Muscle of leg (tissue), 11 donors: ENCODE data around the gene GTF3C5. TPM values are rescaled to one million over a fixed set of nuclear protein-coding genes. Genes with fewer than 3 reads are reported as not detected.
"Not testable (repeated sequence)": the region's sequence is repeated elsewhere in the genome, so short reads cannot be mapped to it uniquely, and the experiment has no call there.

Experiments used
- DNase-seq: peaks from one replicate; pipeline ENCODE4 v3.0.0; 2013
- H3K27ac ChIP-seq: one replicate; pipeline ENCODE4 v1.5.1; 2013; ENCODE audit warnings: mild to moderate bottlenecking, low read length, control low read depth
- H3K27me3 ChIP-seq: one replicate; pipeline ENCODE4 v1.6.1; 2013; ENCODE audit warnings: low read length; ENCODE audit not compliant: control insufficient read depth, insufficient read depth
- H3K36me3 ChIP-seq: one replicate; pipeline ENCODE4 v1.6.1; 2013; ENCODE audit warnings: low read length; ENCODE audit not compliant: control insufficient read depth, insufficient read depth
- H3K4me1 ChIP-seq: one replicate; pipeline ENCODE4 v1.6.1; 2013; ENCODE audit warnings: low read length; ENCODE audit not compliant: control insufficient read depth, insufficient read depth
- H3K4me3 ChIP-seq: one replicate; pipeline ENCODE4 v1.5.1; 2013; ENCODE audit warnings: low read length, control low read depth
- H3K9me3 ChIP-seq: replicated peaks from 2 replicates; pipeline ENCODE4 v1.6.1; 2013; ENCODE audit warnings: low read depth, low read length; ENCODE audit not compliant: control insufficient read depth
- WGBS: methylation state at CpG from one replicate; pipeline ENCODE4 v1.1.5; 2013; ENCODE audit warnings: missing lambda C conversion rate; ENCODE audit not compliant: insufficient coverage; 5-methylcytosine and 5-hydroxymethylcytosine counted together
- polyA plus RNA-seq, 8 donors: library from polyadenylated mRNA; unstranded; fragments of 120-200 nt; gene quantifications; one replicate each; pipeline versions ENCODE4 v1.2.1 to v1.2.3, GENCODE V29; 2013; ENCODE audit warnings: inconsistent platforms in 1 of 8, low replicate concordance in 1 of 8; ENCODE audit not compliant: insufficient read length in 8 of 8, insufficient read depth in 1 of 8
- total RNA-seq: library from RNA; stranded (reverse); fragments of 120-200 nt; gene quantifications from one replicate; pipeline ENCODE4 v1.2.4, GENCODE V29; 2013

Gene GTF3C5
- total and polyA plus RNA-seq, 9 donors, result 44.6 to 55.1 (median 48.1) TPM

DNA sequence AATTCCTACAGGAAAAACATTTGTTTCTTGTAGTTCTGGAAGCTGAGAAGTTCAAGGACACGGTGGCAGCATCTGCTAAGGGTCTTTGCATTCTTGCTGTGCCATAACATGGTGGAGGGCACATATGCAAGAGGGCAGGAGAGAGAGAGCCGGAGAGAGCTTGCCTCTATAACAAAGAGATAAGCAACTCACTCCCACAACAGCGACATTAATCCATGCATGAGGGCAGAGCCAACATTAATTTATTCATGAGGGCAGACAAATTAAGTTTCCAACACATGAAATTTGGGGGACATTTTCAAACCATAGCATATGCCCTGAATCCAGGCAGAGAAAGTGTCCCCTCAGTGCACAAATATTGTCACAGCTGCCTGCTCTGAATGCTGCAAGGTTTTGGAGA lies 4.4 kb upstream of the GTF3C5 start:
- Histone ChIP-seq H3K36me3 (no peaks in the 10 kb centered on the region), H3K27me3 (peaks cover 2% of the 10 kb centered on the region), H3K4me1 (peaks cover 11% of the 10 kb centered on the region), H3K9me3 (no peaks in the 10 kb centered on the region), H3K27ac (no peak overlapping the region), H3K4me3 (no peak overlapping the region)
- no CpG with 5 or more reads among the region's 3 CpGs for WGBS
- no peak for DNase-seq

DNA sequence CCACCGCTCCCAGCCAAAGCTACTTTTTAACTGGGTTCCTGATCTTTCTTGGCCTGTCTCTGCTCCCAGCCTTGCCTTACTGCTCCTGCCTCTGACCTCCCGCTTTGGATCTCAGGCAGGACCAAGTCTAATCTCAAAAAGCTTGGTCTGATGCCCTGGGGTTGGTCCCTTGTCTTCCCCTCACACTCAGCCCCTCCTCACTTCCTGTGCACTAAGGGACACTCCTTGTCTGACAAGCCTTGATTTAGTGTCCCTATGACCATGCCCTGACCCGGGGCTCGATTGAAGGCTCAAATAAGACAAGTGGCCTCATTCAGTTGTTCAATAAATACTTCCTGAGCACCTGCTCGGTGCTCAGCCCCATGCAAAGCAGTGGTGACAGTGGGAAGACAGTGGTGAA lies 3.7 kb upstream of the GTF3C5 start:
- no peaks in the 10 kb centered on the region for H3K9me3 ChIP-seq
- WGBS, result 51% methylated on average over 3 of the region's 5 CpGs
- H3K27ac ChIP-seq, result no peak overlapping the region
- no peak for DNase-seq
- H3K4me1 ChIP-seq, result peaks cover 17% of the 10 kb centered on the region
- H3K36me3 ChIP-seq, result no peaks in the 10 kb centered on the region
- peaks cover 2% of the 10 kb centered on the region for H3K27me3 ChIP-seq
- H3K4me3 ChIP-seq, result no peak overlapping the region

DNA sequence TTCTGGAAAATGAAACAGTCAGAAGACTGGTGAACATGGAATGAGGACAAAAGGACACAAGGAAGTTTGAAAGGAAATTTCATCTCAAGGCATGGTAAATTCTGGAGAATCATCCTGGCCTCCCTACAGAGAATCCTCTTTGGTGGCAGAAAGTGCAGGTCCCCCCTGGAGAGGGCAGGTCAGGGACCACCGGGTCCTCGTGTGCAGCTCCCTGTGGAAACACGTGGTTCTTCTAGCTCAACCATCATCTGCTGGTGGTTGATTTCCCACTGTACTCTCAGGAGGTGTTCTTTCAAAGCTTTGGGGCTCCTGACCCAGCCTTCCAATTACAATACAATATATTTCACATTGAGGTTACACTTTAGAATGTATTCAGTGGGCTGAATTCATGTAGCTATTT lies 2.6 kb upstream of the GTF3C5 start:
- Histone ChIP-seq H3K27ac (no peak overlapping the region), H3K4me1 (peaks cover 17% of the 10 kb centered on the region), H3K4me3 (no peak overlapping the region), H3K36me3 (peaks cover under 1% of the 10 kb centered on the region), H3K9me3 (no peaks in the 10 kb centered on the region), H3K27me3 (peaks cover 2% of the 10 kb centered on the region)
- whole genome bisulfite sequencing, result 72% methylated on average over 3 of the region's 3 CpGs
- DNase-seq, result no peak

DNA sequence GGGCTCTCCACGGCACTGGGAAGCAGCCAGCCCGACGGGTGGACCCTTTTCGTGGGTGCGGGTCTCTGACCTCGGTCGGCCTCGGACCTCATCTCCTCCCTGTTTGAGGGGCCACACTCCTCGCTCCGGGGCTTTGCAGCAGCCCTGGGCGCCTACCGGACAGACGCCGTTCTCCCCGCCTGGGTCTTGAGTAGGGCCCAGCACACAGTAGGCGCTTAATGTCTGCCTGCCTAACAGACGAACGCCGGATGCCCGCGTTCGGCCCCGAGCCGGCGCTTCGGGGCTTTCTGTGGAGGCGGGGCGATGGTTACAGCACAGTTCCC lies 842 bp upstream of the GTF3C5 start:
- DNase-seq, result peak; percentile 22

DNA sequence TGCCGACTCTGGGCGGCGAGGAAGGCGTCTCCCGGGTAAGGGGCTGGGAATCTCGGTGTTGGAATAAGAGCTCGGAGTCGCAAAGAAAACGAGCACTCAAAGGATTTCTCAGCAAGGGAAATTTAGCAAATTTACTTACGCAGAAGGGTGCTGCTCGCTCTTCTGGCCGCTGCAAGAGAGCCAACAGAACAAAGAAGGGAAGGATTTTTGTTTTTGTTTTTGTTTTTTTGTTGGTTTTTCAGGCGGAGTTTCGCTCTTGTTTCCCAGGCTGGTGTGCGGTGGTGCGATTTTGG lies 279 bp downstream of the GTF3C5 start:
- no peak for DNase-seq
- 1% methylated on average over 16 of the region's 16 CpGs for WGBS
- Histone ChIP-seq H3K9me3 (no peaks in the 10 kb centered on the region), H3K36me3 (peaks cover 12% of the 10 kb centered on the region), H3K4me1 (peaks cover 17% of the 10 kb centered on the region), H3K4me3 (peak overlapping the region; percentile 95), H3K27me3 (peaks cover under 1% of the 10 kb centered on the region), H3K27ac (peak overlapping the region; percentile 94)

More for the DNA sequence above, 842 bp upstream of the GTF3C5 start:
- H3K4me3 ChIP-seq, result peak overlapping the region; percentile 95
- peaks cover 17% of the 10 kb centered on the region for H3K4me1 ChIP-seq
- WGBS, result under 1% methylated on average over 28 of the region's 28 CpGs
- no peaks in the 10 kb centered on the region for H3K9me3 ChIP-seq
- H3K27me3 ChIP-seq, result peaks cover 2% of the 10 kb centered on the region
- peak overlapping the region; percentile 62 for H3K27ac ChIP-seq
- H3K36me3 ChIP-seq, result peaks cover 10% of the 10 kb centered on the region

DNA sequence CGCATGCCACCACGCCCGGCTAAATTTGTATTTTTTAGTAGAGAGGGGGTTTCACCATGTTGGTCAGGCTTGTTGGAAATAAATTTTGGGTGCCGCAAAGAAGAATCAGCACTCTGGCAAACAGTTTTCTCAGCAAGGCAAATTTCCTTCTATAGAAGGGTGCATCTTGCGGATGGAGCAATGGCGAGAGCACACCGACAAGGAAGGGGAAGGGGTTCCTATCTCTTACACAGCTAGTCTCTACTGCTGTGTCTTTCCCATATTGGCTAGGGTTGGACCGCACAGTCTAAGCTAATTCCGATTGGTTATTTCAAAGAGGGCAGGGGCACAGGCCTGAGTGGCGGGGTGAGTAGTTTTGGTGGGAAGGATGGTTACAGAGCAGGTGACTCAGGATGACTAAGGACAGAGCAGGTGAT lies 707 bp downstream of the GTF3C5 start:
- H3K4me3 ChIP-seq, result peak overlapping the region; percentile 95
- no peaks in the 10 kb centered on the region for H3K9me3 ChIP-seq
- H3K36me3 ChIP-seq, result peaks cover 15% of the 10 kb centered on the region
- peaks cover 17% of the 10 kb centered on the region for H3K4me1 ChIP-seq
- no peak for DNase-seq
- WGBS, result 63% methylated on average over 6 of the region's 10 CpGs
- no peak overlapping the region for H3K27ac ChIP-seq
- H3K27me3 ChIP-seq, result no peaks in the 10 kb centered on the region

DNA sequence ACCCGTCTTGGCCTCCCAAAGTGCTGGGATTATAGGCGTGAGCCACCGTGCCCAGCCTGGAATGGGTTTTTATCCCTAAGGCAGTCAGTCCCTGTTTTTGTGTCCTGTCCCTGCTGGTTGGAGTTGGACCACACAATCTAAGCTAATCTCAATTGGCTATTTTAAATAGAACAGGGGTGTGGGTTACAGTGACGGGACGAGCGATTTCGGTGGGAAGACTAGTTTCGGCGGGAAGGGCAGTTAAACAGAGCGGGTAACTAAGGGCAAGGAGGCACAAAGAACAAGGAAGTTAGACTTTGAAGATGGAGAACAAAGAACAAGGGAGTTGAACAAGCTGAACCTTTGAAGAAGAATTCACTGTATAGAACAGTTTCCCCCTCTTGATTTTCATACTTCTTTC lies 1.4 kb downstream of the GTF3C5 start:
- Histone ChIP-seq H3K27me3 (no peaks in the 10 kb centered on the region), H3K4me3 (no peak overlapping the region), H3K27ac (no peak overlapping the region), H3K9me3 (no peaks in the 10 kb centered on the region), H3K36me3 (peaks cover 19% of the 10 kb centered on the region), H3K4me1 (peaks cover 17% of the 10 kb centered on the region)
- WGBS, result no CpG with 5 or more reads among the region's 10 CpGs
- DNase-seq, result no peak

DNA sequence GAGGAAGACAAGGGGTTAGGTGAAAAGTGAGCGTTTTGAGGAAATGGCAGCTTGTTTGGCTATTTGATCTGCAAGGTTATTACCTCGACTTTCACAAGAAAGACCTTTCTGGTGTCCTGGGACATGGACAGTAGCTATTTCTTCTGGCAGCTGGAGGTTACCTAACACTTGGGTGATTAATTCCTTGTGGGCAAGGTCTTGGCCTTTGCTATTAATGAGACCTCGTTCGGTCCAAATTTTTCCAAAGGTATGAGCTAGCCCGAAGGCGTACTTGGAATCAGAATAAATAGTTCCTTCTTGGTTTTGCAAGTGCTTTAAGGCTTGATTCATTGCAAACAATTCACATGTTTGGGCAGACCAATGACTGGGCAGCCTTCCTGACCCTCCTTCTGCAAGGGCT lies 4.9 kb downstream of the GTF3C5 start:
- no peaks in the 10 kb centered on the region for H3K27me3 ChIP-seq
- no peak for DNase-seq
- H3K4me3 ChIP-seq, result no peak overlapping the region
- 83% methylated on average over 4 of the region's 6 CpGs for WGBS
- H3K9me3 ChIP-seq, result no peaks in the 10 kb centered on the region
- H3K36me3 ChIP-seq, result peaks cover 19% of the 10 kb centered on the region
- H3K4me1 ChIP-seq, result peaks cover 11% of the 10 kb centered on the region
- H3K27ac ChIP-seq, result no peak overlapping the region

DNA sequence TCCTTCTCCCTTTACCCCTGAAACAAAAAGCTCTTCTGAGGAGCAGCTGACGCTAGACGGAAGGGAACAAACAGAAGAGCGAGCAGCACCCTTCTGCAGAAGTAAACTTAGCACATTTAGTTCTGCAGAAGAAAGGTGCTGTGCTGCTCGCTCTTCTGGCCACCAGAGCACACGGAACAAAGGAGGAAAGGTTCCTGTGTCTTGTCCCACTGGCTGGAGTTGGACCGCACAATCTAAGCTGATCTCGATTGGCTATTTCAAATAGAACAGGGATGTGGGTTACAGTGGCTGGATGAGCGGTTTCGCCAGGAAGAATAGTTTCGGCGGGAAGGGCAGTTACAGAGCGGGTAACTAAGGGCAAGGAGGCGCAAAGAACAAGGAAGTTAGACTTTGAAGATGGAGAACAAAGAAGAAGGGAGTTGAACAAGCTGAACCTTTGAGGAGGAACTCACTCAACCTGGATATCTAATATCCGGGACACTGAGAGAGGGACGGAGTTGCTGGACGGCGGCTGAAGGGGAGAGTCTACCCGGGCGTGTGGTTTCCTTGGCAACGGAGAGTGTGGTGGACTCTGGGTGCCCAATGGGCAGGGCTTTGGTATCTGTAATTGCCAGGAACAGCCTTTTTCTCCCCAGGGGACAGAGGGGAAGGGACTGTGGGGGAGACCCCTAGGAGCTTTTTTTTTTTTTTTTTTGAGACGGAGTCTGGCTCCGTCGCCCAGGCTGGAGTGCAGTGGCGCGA lies 7.1 kb downstream of the GTF3C5 start:
- H3K4me3 ChIP-seq, result no peak overlapping the region
- H3K27me3 ChIP-seq, result no peaks in the 10 kb centered on the region
- no peaks in the 10 kb centered on the region for H3K9me3 ChIP-seq
- peaks cover 34% of the 10 kb centered on the region for H3K36me3 ChIP-seq
- H3K27ac ChIP-seq, result no peak overlapping the region
- DNase-seq, result no peak
- 86% methylated on average over 20 of the region's 25 CpGs for WGBS
- no peaks in the 10 kb centered on the region for H3K4me1 ChIP-seq

DNA sequence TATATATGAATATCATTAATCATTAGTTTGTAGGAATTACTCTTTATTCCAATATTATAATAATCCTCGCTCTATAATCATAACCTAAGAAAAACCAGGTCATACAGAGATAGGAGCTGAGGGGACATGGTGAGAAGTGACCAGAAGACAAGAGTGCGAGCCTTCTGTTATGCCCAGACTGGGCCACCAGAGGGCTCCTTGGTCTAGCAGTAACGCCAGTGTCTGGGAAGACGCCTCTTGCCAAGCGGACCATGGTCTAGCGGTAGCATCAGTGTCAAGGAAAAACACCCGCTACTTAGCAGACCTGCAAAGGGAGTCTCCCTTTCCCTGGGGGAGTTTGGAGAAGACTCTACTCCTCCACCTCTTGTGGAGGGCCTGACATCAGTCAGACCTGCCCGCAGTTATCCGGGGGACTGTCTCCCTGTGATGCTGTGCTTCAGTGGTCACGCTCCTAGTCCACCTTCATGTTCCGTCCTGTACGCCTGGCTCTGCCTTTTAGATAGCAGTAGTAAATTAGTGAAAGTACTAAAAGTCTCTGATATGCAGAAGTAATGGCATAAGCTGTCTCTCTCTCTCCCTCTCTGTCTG lies 10.2 kb downstream of the GTF3C5 start:
- H3K27ac ChIP-seq, H3K27me3 ChIP-seq, H3K4me3 ChIP-seq, H3K9me3 ChIP-seq, H3K4me1 ChIP-seq: not testable (repeated sequence)
- DNase-seq, result peak; percentile 45
- WGBS, result 93% methylated on average over 3 of the region's 12 CpGs
- peaks cover 50% of the 10 kb centered on the region for H3K36me3 ChIP-seq

DNA sequence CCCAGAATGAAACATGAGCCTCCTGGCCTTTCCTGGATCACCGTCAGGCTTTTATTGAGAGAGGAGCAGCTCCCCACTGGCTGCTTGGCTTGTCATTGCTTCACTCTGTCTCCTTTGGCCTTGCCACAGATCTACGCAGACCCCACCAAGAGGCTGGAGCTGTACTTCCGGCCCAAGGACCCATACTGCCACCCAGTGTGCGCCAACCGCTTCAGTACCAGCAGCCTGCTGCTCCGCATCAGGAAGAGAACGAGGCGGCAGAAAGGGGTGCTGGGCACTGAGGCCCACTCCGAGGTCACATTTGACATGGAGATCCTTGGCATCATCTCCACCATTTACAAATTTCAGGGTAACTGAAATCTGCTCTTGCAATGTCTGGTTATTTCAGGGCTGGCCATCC lies 11.2 kb downstream of the GTF3C5 start:
- H3K4me3 ChIP-seq, result no peak overlapping the region
- H3K27ac ChIP-seq, result no peak overlapping the region
- H3K9me3 ChIP-seq, result no peaks in the 10 kb centered on the region
- H3K4me1 ChIP-seq, result no peaks in the 10 kb centered on the region
- WGBS, result 90% methylated on average over 4 of the region's 9 CpGs
- no peak for DNase-seq
- no peaks in the 10 kb centered on the region for H3K27me3 ChIP-seq
- peaks cover 54% of the 10 kb centered on the region for H3K36me3 ChIP-seq
